ENCODE results near the gene PTPN12.

PTPN12 gene

GRCh38 chr7:77537136-77537777, at the start of gene PTPN12:
PTPN12 (plus strand) TSS chr7:77537295; CDS start chr7:77537547, 252 bp downstream.
- POLR2A ChIA-PET: interaction anchor here (0.8 kb wide), 1 partner anchor 63 kb away, joined by 3 read pairs; no protein-coding TSS in a partner anchor

DNA sequence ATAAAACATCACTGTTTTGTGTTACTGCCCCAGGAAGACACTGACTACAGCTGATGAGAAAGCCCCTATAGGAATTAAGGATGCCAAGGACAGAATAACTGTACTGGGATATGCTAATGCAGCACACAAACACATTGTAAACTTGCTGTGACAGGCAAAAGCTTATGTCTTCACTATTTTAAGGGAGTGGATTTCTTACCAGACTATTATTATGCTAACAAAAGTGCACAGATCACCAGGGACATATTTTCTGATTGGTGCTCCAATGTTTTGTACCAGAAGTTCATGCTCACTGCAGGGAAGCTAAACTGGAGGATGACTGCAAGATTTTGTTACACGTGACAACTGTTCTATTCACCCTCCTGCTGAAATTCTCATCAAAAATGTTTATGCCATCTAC, 48.1 kb upstream of the PTPN12 start:
- TF ChIP-seq, protein P1, sequence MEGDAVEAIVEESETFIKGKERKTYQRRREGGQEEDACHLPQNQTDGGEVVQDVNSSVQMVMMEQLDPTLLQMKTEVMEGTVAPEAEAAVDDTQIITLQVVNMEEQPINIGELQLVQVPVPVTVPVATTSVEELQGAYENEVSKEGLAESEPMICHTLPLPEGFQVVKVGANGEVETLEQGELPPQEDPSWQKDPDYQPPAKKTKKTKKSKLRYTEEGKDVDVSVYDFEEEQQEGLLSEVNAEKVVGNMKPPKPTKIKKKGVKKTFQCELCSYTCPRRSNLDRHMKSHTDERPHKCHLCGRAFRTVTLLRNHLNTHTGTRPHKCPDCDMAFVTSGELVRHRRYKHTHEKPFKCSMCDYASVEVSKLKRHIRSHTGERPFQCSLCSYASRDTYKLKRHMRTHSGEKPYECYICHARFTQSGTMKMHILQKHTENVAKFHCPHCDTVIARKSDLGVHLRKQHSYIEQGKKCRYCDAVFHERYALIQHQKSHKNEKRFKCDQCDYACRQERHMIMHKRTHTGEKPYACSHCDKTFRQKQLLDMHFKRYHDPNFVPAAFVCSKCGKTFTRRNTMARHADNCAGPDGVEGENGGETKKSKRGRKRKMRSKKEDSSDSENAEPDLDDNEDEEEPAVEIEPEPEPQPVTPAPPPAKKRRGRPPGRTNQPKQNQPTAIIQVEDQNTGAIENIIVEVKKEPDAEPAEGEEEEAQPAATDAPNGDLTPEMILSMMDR (IDR thresholded peaks at IDR 0.05; ENCODE audit: control extremely low read depth, extremely low read depth, low read depth, missing control alignments): no peak
- DNase-seq (ENCODE audit: extremely low spot score): no peak
- POLR2A ChIA-PET: no interaction called here
- CTCF ChIA-PET: no interaction called here

More at GRCh38 chr7:77537136-77537777, at the start of gene PTPN12:
- CTCF ChIA-PET: interaction anchor here (1.3 kb wide), 1 partner anchor 115 kb away, joined by 4 read pairs; no protein-coding TSS in a partner anchor
- TF ChIP-seq, protein P1 (IDR thresholded peaks at IDR 0.05; ENCODE audit: control extremely low read depth, extremely low read depth, low read depth, missing control alignments): no peak
- peak; percentile 63 for DNase-seq (ENCODE audit: extremely low spot score)

- ChIA-PET CTCF (no interaction called here), POLR2A (no interaction called here)
- no peak for DNase-seq (ENCODE audit: extremely low spot score)
- TF ChIP-seq, protein P1 (IDR thresholded peaks at IDR 0.05; ENCODE audit: control extremely low read depth, extremely low read depth, low read depth, missing control alignments): no peak
These were observed 40.0 kb upstream of the PTPN12 start for GRCh38 chr7:77497079-77497478.

GRCh38 chr7:77498659-77499379, 38.3 kb upstream of the PTPN12 start:
- POLR2A ChIA-PET: no interaction called here
- TF ChIP-seq, protein P1 (IDR thresholded peaks at IDR 0.05; ENCODE audit: control extremely low read depth, extremely low read depth, low read depth, missing control alignments): no peak
- DNase-seq (ENCODE audit: extremely low spot score): no peak
- CTCF ChIA-PET: no interaction called here

DNA sequence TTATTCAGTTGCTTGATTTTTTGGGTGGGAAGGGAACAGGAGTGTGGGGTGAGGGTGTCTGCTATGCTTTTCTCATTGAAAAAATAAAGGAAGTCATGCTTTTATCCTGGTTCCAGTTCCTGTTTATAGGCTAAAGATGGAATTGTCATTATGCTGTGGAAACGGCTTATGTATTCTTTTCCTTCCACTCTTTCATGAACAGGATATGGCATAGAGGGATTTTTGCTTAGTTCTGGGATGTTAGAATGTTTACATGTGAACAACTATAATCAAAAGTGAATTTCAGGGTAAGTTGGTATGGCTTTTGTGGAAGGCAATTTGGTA, 35.9 kb upstream of the PTPN12 start:
- CTCF ChIA-PET: no interaction called here
- no peak for DNase-seq (ENCODE audit: extremely low spot score)
- TF ChIP-seq, protein P1 (IDR thresholded peaks at IDR 0.05; ENCODE audit: control extremely low read depth, extremely low read depth, low read depth, missing control alignments): no peak

DNA sequence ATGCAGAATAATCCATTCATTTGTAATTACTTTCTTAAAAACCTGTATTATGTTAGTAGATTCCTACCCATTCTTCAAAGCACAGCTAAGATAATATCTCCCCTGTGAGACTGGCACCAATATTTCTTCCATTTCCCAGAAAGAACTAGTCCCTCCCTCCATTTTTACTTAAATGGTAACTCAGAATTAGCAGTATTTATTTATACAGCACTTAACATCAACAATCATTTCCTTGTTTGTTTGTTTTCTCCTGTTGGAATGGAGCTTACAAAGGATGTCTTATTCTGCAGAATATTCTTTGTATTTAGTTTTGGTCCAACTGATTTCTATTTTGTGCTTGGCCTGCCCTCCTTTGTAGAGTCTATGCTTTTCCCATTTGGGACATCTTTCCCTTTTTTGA, 32.1 kb upstream of the PTPN12 start:
- POLR2A ChIA-PET: no interaction called here
- no peak for DNase-seq (ENCODE audit: extremely low spot score)
- CTCF ChIA-PET: interaction anchor here (1.4 to 1.5 kb wide), 3 partner anchors 10 to 19 kb away, joined by 3 to 5 read pairs (median 3); no protein-coding TSS in a partner anchor
- TF ChIP-seq, protein P1 (IDR thresholded peaks at IDR 0.05; ENCODE audit: control extremely low read depth, extremely low read depth, low read depth, missing control alignments): no peak

More for the DNA sequence above, 35.9 kb upstream of the PTPN12 start:
- POLR2A ChIA-PET: no interaction called here

All from GM10248 (cell line).